Endothelial cell of umbilical vein (primary cell): ENCODE measurements around the gene OLFM1. TPM values are rescaled to one million over a fixed set of nuclear protein-coding genes. Genes with fewer than 3 reads are reported as not detected.

Experiments used
- BruUV-seq: library from RNA; stranded (reverse); fragments of 400-500 nt; replicated peaks from 2 replicates; lab custom pipeline; 2021; lab: Mats Ljungman, UMichigan
- CTCF ChIA-PET: fragments of 300-600, 350-600 bp; sonication (Branson Sonifier 250); formaldehyde crosslinking; loops from one replicate; lab custom pipeline; 2021; ENCODE audit warnings: antibody characterized with exemption, inconsistent platforms; lab: Charles Lee
- POLR2A ChIA-PET: fragments of 300-600, 350-600 bp; sonication (Branson Sonifier 250); formaldehyde crosslinking; loops from one replicate; lab custom pipeline; 2021; ENCODE audit warnings: antibody characterized with exemption, inconsistent platforms; lab: Charles Lee
- DNase-seq: peaks from one replicate; pipeline ENCODE4 v3.0.0-alpha.2; 2011; ENCODE audit warnings: low read depth, low spot score
- FAIRE-seq: peaks from 2 replicates; lab custom pipeline; 2011; peaks lifted over from hg19 to GRCh38; lab: Jason Lieb, UNC
- H2AFZ ChIP-seq: 2 replicates; pipeline ENCODE4 v1.6.0; 2012; ENCODE audit warnings: low read depth, low read length, control low read depth, inconsistent platforms
- H3K27ac ChIP-seq: 2 replicates; pipeline ENCODE4 v1.5.1; 2011; ENCODE audit warnings: low read depth, mild to moderate bottlenecking, control low read depth, low read length, moderate library complexity; ENCODE audit not compliant: insufficient read depth
- H3K27me3 ChIP-seq, 2 experiments: 2 replicates each; pipeline versions ENCODE4 v1.6.0 to v1.6.1; 2011; ENCODE audit warnings: low read length in 2 of 2, mixed read lengths in 1 of 2; ENCODE audit not compliant: control insufficient read depth in 2 of 2, insufficient read depth in 2 of 2
- H3K36me3 ChIP-seq, 2 experiments: 2 replicates in 1 of 2; 3 replicates in 1 of 2; pipeline ENCODE4 v1.5.1; 2011; ENCODE audit warnings: low read length in 2 of 2, mild to moderate bottlenecking in 1 of 2, moderate library complexity in 1 of 2; ENCODE audit not compliant: control insufficient read depth in 2 of 2, insufficient read depth in 2 of 2; ENCODE audit errors: extremely low read depth in 1 of 2
- H3K4me1 ChIP-seq: 3 replicates; pipeline ENCODE4 v1.5.1; 2011; ENCODE audit warnings: mild to moderate bottlenecking, low read length; ENCODE audit not compliant: control insufficient read depth, insufficient read depth; ENCODE audit errors: extremely low read depth
- H3K4me2 ChIP-seq: 2 replicates; pipeline ENCODE4 v1.6.1; 2011; ENCODE audit warnings: low read length, control low read depth, mixed read lengths; ENCODE audit not compliant: insufficient read depth
- H3K4me3 ChIP-seq, 3 experiments: fragments of 200-600 bp in 1 of 3; sonication (generic), shearing (Covaris generic) in 1 of 3; replicated peaks in 1 of 3; 2 replicates each; pipeline ENCODE4 v1.5.1; 2011 to 2016; ENCODE audit warnings: control low read depth in 3 of 3, low read length in 3 of 3, mild to moderate bottlenecking in 2 of 3, inconsistent platforms in 1 of 3, low read depth in 1 of 3, moderate library complexity in 1 of 3; ENCODE audit not compliant: insufficient read depth in 1 of 3
- H3K79me2 ChIP-seq: 2 replicates; pipeline ENCODE4 v1.6.0; 2012; ENCODE audit warnings: low read length, inconsistent platforms; ENCODE audit not compliant: control insufficient read depth, insufficient read depth
- H3K9ac ChIP-seq: replicated peaks from 2 replicates; pipeline ENCODE3; 2011; ENCODE audit warnings: low read length, control low read depth; ENCODE audit not compliant: insufficient read depth; ENCODE audit errors: extremely low read depth
- H3K9me1 ChIP-seq: replicated peaks from 3 replicates; pipeline ENCODE4 v1.6.0; 2011; ENCODE audit warnings: mild to moderate bottlenecking, low read length; ENCODE audit not compliant: control insufficient read depth, insufficient read depth; ENCODE audit errors: extremely low read depth
- H3K9me3 ChIP-seq: replicated peaks from 2 replicates; pipeline ENCODE4 v1.5.1; 2012; ENCODE audit warnings: low read length, inconsistent platforms; ENCODE audit not compliant: control insufficient read depth, insufficient read depth
- H4K20me1 ChIP-seq: replicated peaks from 2 replicates; pipeline ENCODE3; 2011; ENCODE audit warnings: mild to moderate bottlenecking, low read length; ENCODE audit not compliant: control insufficient read depth, insufficient read depth; ENCODE audit errors: extremely low read depth
- CTCF ChIP-seq, 2 donors: IDR thresholded peaks; 1 replicate in 1 of 2; 2 replicates in 1 of 2; pipeline ENCODE4 v1.5.1; 2011; ENCODE audit warnings: low read length in 2 of 2, mild to moderate bottlenecking in 2 of 2, moderate library complexity in 2 of 2, control low read depth in 1 of 2, inconsistent platforms in 1 of 2, low read depth in 1 of 2; ENCODE audit not compliant: insufficient read depth in 1 of 2; ENCODE audit errors: extremely low read depth in 1 of 2
- EZH2 ChIP-seq: IDR thresholded peaks from 2 replicates; pipeline ENCODE4 v1.6.1; 2012; ENCODE audit warnings: borderline replicate concordance, low read depth, mild to moderate bottlenecking, moderate library complexity, low read length, inconsistent platforms; ENCODE audit not compliant: severe bottlenecking
- FOS ChIP-seq: IDR thresholded peaks from 2 replicates; pipeline ENCODE4 v1.6.1; 2011; ENCODE audit warnings: mild to moderate bottlenecking, low read length, moderate library complexity, borderline replicate concordance; ENCODE audit not compliant: insufficient read depth
- GATA2 ChIP-seq: IDR thresholded peaks from 2 replicates; pipeline ENCODE4 v1.7.0; 2011; ENCODE audit warnings: low read depth, mild to moderate bottlenecking, moderate library complexity, mixed read lengths, low read length; ENCODE audit not compliant: insufficient read length, insufficient read depth
- JUN ChIP-seq: IDR thresholded peaks from 2 replicates; pipeline ENCODE4 v1.6.1; 2011; ENCODE audit warnings: borderline replicate concordance, low read depth; ENCODE audit not compliant: insufficient read length, insufficient read depth
- MAX ChIP-seq: IDR thresholded peaks from 2 replicates; pipeline ENCODE4 v1.6.1; 2011; ENCODE audit not compliant: insufficient read depth, insufficient read length
- MYC ChIP-seq: IDR thresholded peaks from one replicate; pipeline ENCODE4 v1.6.1; 2011; ENCODE audit warnings: mild to moderate bottlenecking, low read depth, low read length
- POLR2A ChIP-seq: IDR thresholded peaks from 2 replicates; pipeline ENCODE4 v1.6.1; 2012; ENCODE audit warnings: low read depth, mild to moderate bottlenecking, control low read depth, low read length
- POLR2AphosphoS5 ChIP-seq: IDR thresholded peaks from 2 replicates; pipeline ENCODE4 v1.6.1; 2012; ENCODE audit warnings: low read depth, mild to moderate bottlenecking, control low read depth, low read length, moderate library complexity; ENCODE audit not compliant: insufficient read depth
- dilution Hi-C: fragments of 300-500 bp; cut with MboI; formaldehyde crosslinking; loops from one replicate; pipeline ENCODE4 v1.15.0; 2019; ENCODE audit warnings: low sequenced_read_pairs; ENCODE audit not compliant: extremely low pct_ligation_motif_present
- intact Hi-C: fragments of 100-400 bp; cut with micrococcal nuclease; formaldehyde crosslinking; loops from one replicate; pipeline ENCODE4 v1.10.0; 2022
- polyA plus RNA-seq, 4 experiments: library from polyadenylated mRNA; depleted of rRNA in 3 of 4; stranded (reverse) in 3 of 4; unstranded in 1 of 4; fragments of >200 nt; gene quantifications; 2 replicates each; pipeline versions ENCODE4 v1.2.1 to v1.2.3, GENCODE V29; 2011 to 2012; ENCODE audit warnings: missing spikeins in 1 of 4
- total RNA-seq: library from RNA; stranded (reverse); gene quantifications from 2 replicates; pipeline ENCODE4 v1.2.3, GENCODE V29; 2021

Gene OLFM1
- total and polyA plus RNA-seq, 2 donors (not counting 3 experiments of a cell fraction or from before 2014, with no cell fraction given) = 0.07 to 0.95 TPM

GRCh38 chr9:135136481-135136880 lies 49.0 kb downstream of the OLFM1 start:
- ChIA-PET POLR2A (no interaction called here), CTCF (no interaction called here)
- Histone ChIP-seq H4K20me1 (no peaks in the 10 kb centered on the region), H3K4me2 (no peak overlapping the region), H3K9me1 (no peaks in the 10 kb centered on the region), H3K27ac (no peak overlapping the region), H3K4me3 (no peak overlapping the region), H3K27me3 (no peaks in the 10 kb centered on the region), H3K79me2 (no peaks in the 10 kb centered on the region), H3K9ac (no peak overlapping the region), H3K4me1 (no peaks in the 10 kb centered on the region), H2AFZ (no peak overlapping the region), H3K9me3 (peaks cover 7% of the 10 kb centered on the region), H3K36me3 (no peaks in the 10 kb centered on the region)
- TF ChIP-seq EZH2 = no peak
- TF ChIP-seq MYC = no peak
- no peak for TF ChIP-seq CTCF (IDR thresholded peaks at IDR 0.05; ENCODE audit: extremely low read depth in 1 of 2, insufficient read depth in 1 of 2, low read depth in 1 of 2, low read length in 2 of 2)
- no peak for TF ChIP-seq POLR2AphosphoS5
- TF ChIP-seq GATA2 = no peak
- TF ChIP-seq FOS = no peak
- no peak for TF ChIP-seq MAX
- TF ChIP-seq JUN = no peak
- TF ChIP-seq POLR2A = no peak
- BruUV-seq = no TSS peak
- FAIRE-seq = no peak
- intact Hi-C loops = no loop called here
- DNase-seq = no peak
- dilution Hi-C loops = no loop called here
